SK-N-SH (cell line): Measurements from ENCODE around the gene ASIC3. TPM values are rescaled to one million over a fixed set of nuclear protein-coding genes. Genes with fewer than 3 reads are reported as not detected.

Experiments used
- CTCF ChIA-PET: fragments of 300-600, 350-600 bp; formaldehyde crosslinking; extraction: SDS; loops from one replicate; lab custom pipeline; 2021; lab: Yijun Ruan, JAX
- POLR2A ChIA-PET: fragments of 350-600 bp; sonication (Branson Sonifier 250); formaldehyde crosslinking; extraction: SDS; loops from one replicate; lab custom pipeline; 2020; ENCODE audit warnings: antibody characterized with exemption, inconsistent platforms; lab: Yijun Ruan, JAX
- DNase-seq: peaks from one replicate; pipeline ENCODE4 v3.0.0; 2012
- H2AFZ ChIP-seq: fragments of 200-600 bp; sonication (generic); 2 replicates; pipeline ENCODE4 v1.8.1; 2016; ENCODE audit warnings: antibody characterized with exemption, mild to moderate bottlenecking, low read depth
- H3F3A ChIP-seq: fragments of 200-600 bp; sonication (generic); replicated peaks from 2 replicates; pipeline ENCODE3; 2016; ENCODE audit warnings: antibody characterized with exemption, mild to moderate bottlenecking; ENCODE audit not compliant: insufficient read depth
- H3K27ac ChIP-seq, 2 experiments: fragments of 200-500 bp in 1 of 2; fragments of 200-600 bp in 1 of 2; sonication (Bioruptor generic) in 1 of 2; sonication (generic), shearing (Covaris generic) in 1 of 2; 2 replicates each; pipeline versions ENCODE4 v1.5.1 to v1.6.1; 2014 to 2016; ENCODE audit warnings: low read depth in 2 of 2, inconsistent platforms in 1 of 2, low read length in 1 of 2, mild to moderate bottlenecking in 1 of 2, mixed read lengths in 1 of 2
- H3K27me3 ChIP-seq: fragments of 200-600 bp; sonication (generic), shearing (Covaris generic); 2 replicates; pipeline ENCODE4 v1.6.1; 2016; ENCODE audit warnings: mixed run types; ENCODE audit not compliant: insufficient read depth
- H3K36me3 ChIP-seq, 2 experiments: fragments of 200-500 bp in 1 of 2; fragments of 200-600 bp in 1 of 2; sonication (Bioruptor generic) in 1 of 2; sonication (generic) in 1 of 2; replicated peaks in 1 of 2; 2 replicates each; pipeline versions ENCODE3 to v1.5.1; 2014 to 2016; ENCODE audit warnings: low read length in 1 of 2, mild to moderate bottlenecking in 1 of 2; ENCODE audit not compliant: insufficient read depth in 2 of 2, control insufficient read depth in 1 of 2
- H3K4me1 ChIP-seq, 2 experiments: fragments of 200-500 bp in 1 of 2; fragments of 200-600 bp in 1 of 2; sonication (Bioruptor generic) in 1 of 2; sonication (generic), shearing (Covaris generic) in 1 of 2; 2 replicates each; pipeline versions ENCODE4 v1.5.1 to v1.6.1; 2014 to 2016; ENCODE audit warnings: low read depth in 1 of 2, low read length in 1 of 2, mixed run types in 1 of 2; ENCODE audit not compliant: insufficient read depth in 2 of 2, control insufficient read depth in 1 of 2
- H3K4me2 ChIP-seq: fragments of 200-600 bp; sonication (generic), shearing (Covaris generic); 2 replicates; pipeline ENCODE4 v1.6.1; 2017; ENCODE audit warnings: mixed run types
- H3K4me3 ChIP-seq, 2 experiments: fragments of 200-500 bp in 1 of 2; fragments of 200-600 bp in 1 of 2; sonication (Bioruptor generic) in 1 of 2; sonication (generic), shearing (Covaris generic) in 1 of 2; 2 replicates each; pipeline versions ENCODE4 v1.5.1 to v1.8.1; 2014 to 2016; ENCODE audit warnings: low read depth in 2 of 2, inconsistent platforms in 1 of 2, low read length in 1 of 2, mild to moderate bottlenecking in 1 of 2, mixed read lengths in 1 of 2, moderate library complexity in 1 of 2
- H3K79me2 ChIP-seq: fragments of 200-600 bp; sonication (generic); 2 replicates; pipeline ENCODE4 v1.8.1; 2017; ENCODE audit warnings: mild to moderate bottlenecking; ENCODE audit not compliant: insufficient read depth
- H3K9ac ChIP-seq: fragments of 200-600 bp; sonication (generic); 2 replicates; pipeline ENCODE4 v1.6.1; 2017; ENCODE audit warnings: mixed run types
- H3K9me2 ChIP-seq: fragments of 200-600 bp; sonication (generic); 2 replicates; pipeline ENCODE4 v1.6.1; 2017; ENCODE audit warnings: mixed run types
- H3K9me3 ChIP-seq: fragments of 200-600 bp; sonication (generic); 2 replicates; pipeline ENCODE4 v1.6.1; 2017; ENCODE audit warnings: mixed run types, mild to moderate bottlenecking, moderate library complexity
- H4K20me1 ChIP-seq: fragments of 200-600 bp; sonication (generic); 2 replicates; pipeline ENCODE4 v1.6.1; 2017; ENCODE audit warnings: mild to moderate bottlenecking, mixed run types; ENCODE audit not compliant: insufficient read depth
- CHD2 ChIP-seq: fragments of 150-350 bp; IDR thresholded peaks from 2 replicates; pipeline ENCODE4 v1.6.1; 2018; ENCODE audit warnings: low read length; ENCODE audit not compliant: partially characterized antibody
- EZH2phosphoT487 ChIP-seq: fragments of 200-600 bp; sonication (generic); IDR thresholded peaks from 2 replicates; pipeline ENCODE4 v1.6.1; 2017; ENCODE audit warnings: low read depth, mixed run types, mild to moderate bottlenecking, antibody characterized with exemption, moderate library complexity, borderline replicate concordance
- FOSL2 ChIP-seq: IDR thresholded peaks from 2 replicates; pipeline ENCODE4 v1.4.0; 2012; ENCODE audit warnings: low read depth, mild to moderate bottlenecking, moderate library complexity, borderline replicate concordance
- FOXM1 ChIP-seq: IDR thresholded peaks from 2 replicates; pipeline ENCODE4 v1.4.0; 2012; ENCODE audit warnings: low read depth, mild to moderate bottlenecking
- GABPA ChIP-seq: IDR thresholded peaks from 2 replicates; pipeline ENCODE4 v1.4.0; 2012; ENCODE audit warnings: low read depth, mild to moderate bottlenecking
- GATA2 ChIP-seq: sonication (generic); formaldehyde crosslinking; IDR thresholded peaks from 2 replicates; pipeline ENCODE4 v1.5.0; 2020; ENCODE audit warnings: mild to moderate bottlenecking, missing genetic modification reagents
- MEF2A ChIP-seq: IDR thresholded peaks from 2 replicates; pipeline ENCODE4 v1.4.0; 2012; ENCODE audit warnings: low read depth, borderline replicate concordance
- NFIC ChIP-seq: IDR thresholded peaks from 2 replicates; pipeline ENCODE4 v1.4.0; 2012; ENCODE audit warnings: borderline replicate concordance
- NRF1 ChIP-seq: IDR thresholded peaks from 2 replicates; pipeline ENCODE4 v1.6.1; 2012; ENCODE audit warnings: low read depth, mild to moderate bottlenecking, low read length
- POLR2AphosphoS5 ChIP-seq: IDR thresholded peaks from 2 replicates; pipeline ENCODE4 v1.6.1; 2012; ENCODE audit warnings: low read depth, low read length
- RCOR1 ChIP-seq: fragments of 150-350 bp; IDR thresholded peaks from 2 replicates; pipeline ENCODE4 v1.6.1; 2017; ENCODE audit warnings: antibody characterized with exemption, low read length
- RFX5 ChIP-seq: IDR thresholded peaks from 2 replicates; pipeline ENCODE4 v1.6.1; 2012; ENCODE audit warnings: mild to moderate bottlenecking, improper control_type of control experiment, low read length
- RXRA ChIP-seq: IDR thresholded peaks from 2 replicates; pipeline ENCODE4 v1.4.0; 2012; ENCODE audit warnings: low read depth, mild to moderate bottlenecking, borderline replicate concordance
- SIN3A ChIP-seq: IDR thresholded peaks from 2 replicates; pipeline ENCODE4 v1.6.1; 2012; ENCODE audit warnings: low read depth, mild to moderate bottlenecking, low read length, moderate library complexity, borderline replicate concordance
- SMC3 ChIP-seq: IDR thresholded peaks from 2 replicates; pipeline ENCODE4 v1.6.1; 2012; ENCODE audit warnings: low read depth, low read length, improper control_type of control experiment
- TAF1 ChIP-seq: IDR thresholded peaks from 2 replicates; pipeline ENCODE4 v1.6.1; 2012; ENCODE audit warnings: low read depth, mild to moderate bottlenecking, low read length, moderate library complexity, borderline replicate concordance
- TEAD4 ChIP-seq: IDR thresholded peaks from 2 replicates; pipeline ENCODE4 v1.4.0; 2012; ENCODE audit warnings: mild to moderate bottlenecking, borderline replicate concordance; ENCODE audit not compliant: insufficient read depth
- YY1 ChIP-seq: IDR thresholded peaks from 2 replicates; pipeline ENCODE4 v1.4.0; 2012; ENCODE audit warnings: low read depth, mild to moderate bottlenecking
- ZBTB33 ChIP-seq: IDR thresholded peaks from 2 replicates; pipeline ENCODE4 v1.4.0; 2012; ENCODE audit warnings: low read depth, borderline replicate concordance
- WGBS: methylation state at CpG from one replicate; pipeline ENCODE4 v1.1.6; 2017; ENCODE audit warnings: low lambda C conversion rate; 5-methylcytosine and 5-hydroxymethylcytosine counted together
- polyA plus RNA-seq, 3 experiments: library from polyadenylated mRNA; depleted of rRNA; stranded (reverse); fragments of >200 nt; gene quantifications; 2 replicates each; pipeline ENCODE4 v1.2.3, GENCODE V29; 2012
- TF ChIP-seq, protein P1 (sequence below): IDR thresholded peaks from 2 replicates; pipeline ENCODE4 v1.4.0; 2012; ENCODE audit warnings: low read depth, borderline replicate concordance
- TF ChIP-seq, protein P2 (sequence below): IDR thresholded peaks from 2 replicates; pipeline ENCODE4; 2012
- TF ChIP-seq, protein P3 (sequence below): IDR thresholded peaks from 2 replicates; pipeline ENCODE4 v1.4.0; 2012; ENCODE audit warnings: low read depth

ASIC3 gene
- polyA plus RNA-seq, 1 of the 3 experiments (the other 2 are of a cell fraction), result 4.5 TPM

DNA sequence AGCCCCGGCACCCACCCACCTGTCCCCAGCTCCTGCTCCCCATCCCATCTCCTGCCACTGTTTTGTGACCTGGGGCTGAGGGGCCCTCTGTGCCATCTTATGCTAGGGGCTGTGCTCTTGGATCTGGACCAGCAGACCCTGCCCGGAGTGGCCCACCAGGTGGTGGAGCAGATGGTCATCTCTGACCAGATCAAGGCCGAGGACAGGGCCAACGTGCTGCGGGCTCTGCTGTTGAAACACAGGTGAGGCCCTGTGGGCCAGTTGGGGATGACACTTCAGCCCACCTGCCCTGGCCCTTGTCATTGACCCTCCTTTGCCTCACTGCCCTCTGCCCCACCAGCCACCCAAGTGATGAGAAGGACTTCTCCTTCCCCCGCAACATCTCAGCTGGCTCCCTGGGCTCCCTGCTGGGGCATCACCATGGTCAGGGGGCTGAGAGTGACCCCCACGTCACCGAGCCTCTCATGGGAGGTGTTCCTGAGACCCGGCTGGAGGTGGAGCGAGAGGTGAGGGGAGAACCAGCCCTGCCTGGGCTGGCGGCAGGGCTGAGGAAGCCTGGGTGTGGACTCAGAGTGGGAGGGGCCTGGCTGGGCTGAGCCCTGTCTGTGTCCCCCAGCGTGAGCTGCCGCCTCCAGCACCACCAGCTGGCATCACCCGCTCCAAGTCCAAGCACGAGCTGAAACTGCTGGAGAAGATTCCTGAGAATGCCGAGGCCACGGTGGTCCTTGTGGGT, 21.7 kb downstream of the ASIC3 start:
- TF ChIP-seq, protein P1, sequence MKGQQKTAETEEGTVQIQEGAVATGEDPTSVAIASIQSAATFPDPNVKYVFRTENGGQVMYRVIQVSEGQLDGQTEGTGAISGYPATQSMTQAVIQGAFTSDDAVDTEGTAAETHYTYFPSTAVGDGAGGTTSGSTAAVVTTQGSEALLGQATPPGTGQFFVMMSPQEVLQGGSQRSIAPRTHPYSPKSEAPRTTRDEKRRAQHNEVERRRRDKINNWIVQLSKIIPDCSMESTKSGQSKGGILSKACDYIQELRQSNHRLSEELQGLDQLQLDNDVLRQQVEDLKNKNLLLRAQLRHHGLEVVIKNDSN, result no peak
- TF ChIP-seq MEF2A (no peak), FOXM1 (no peak), FOSL2 (no peak), EZH2phosphoT487 (no peak), RCOR1 (no peak), POLR2AphosphoS5 (no peak), NRF1 (no peak)
- no peak overlapping the region for H3K9ac ChIP-seq
- 97% methylated on average over 14 of the region's 17 CpGs for WGBS
- H3K27ac ChIP-seq, result no peak overlapping the region
- DNase-seq, result no peak
- H3K9me2 ChIP-seq, result no peaks in the 10 kb centered on the region
- ChIA-PET CTCF (interaction anchor here (1.0 to 12.2 kb wide), 4 partner anchors 8 to 52 kb away, joined by 3 to 77 read pairs (median 14); partner anchors contain the start of genes CDK5 and SLC4A2), POLR2A (interaction anchor here (1.0 kb wide), 1 partner anchor 11 kb away, joined by 3 read pairs; the partner anchor contains the start of gene FASTK)
- H3K4me1 ChIP-seq, result no peaks in the 10 kb centered on the region; a peak in 2 of 4 replicates
- H3K4me2 ChIP-seq, result no peak overlapping the region
- H3K9me3 ChIP-seq, result no peaks in the 10 kb centered on the region
- peaks cover 17% of the 10 kb centered on the region for H3F3A ChIP-seq
- H2AFZ ChIP-seq, result no peak overlapping the region
- no peaks in the 10 kb centered on the region for H3K27me3 ChIP-seq
- H3K36me3 ChIP-seq, result peaks cover 60 to 86% of the 10 kb centered on the region in 2 experiments
- H4K20me1 ChIP-seq, result no peaks in the 10 kb centered on the region
- no peak overlapping the region for H3K4me3 ChIP-seq
- H3K79me2 ChIP-seq, result peaks cover 30% of the 10 kb centered on the region; the same call in 1 of the 2 replicates

GRCh38 chr7:151070574-151070960, 22.2 kb downstream of the ASIC3 start:
- H3K36me3 ChIP-seq, result peaks cover 59 to 85% of the 10 kb centered on the region in 2 experiments

More at GRCh38 chr7:151070574-151070960, 22.2 kb downstream of the ASIC3 start:
- H3K9me2 ChIP-seq, result no peaks in the 10 kb centered on the region
- H4K20me1 ChIP-seq, result no peaks in the 10 kb centered on the region
- TF ChIP-seq TEAD4 (no peak), GATA2 (CRISPR knock-in tag) (no peak), RFX5 (no peak), TAF1 (no peak), YY1 (no peak), NRF1 (no peak), ZBTB33 (no peak), SIN3A (no peak), RXRA (no peak), FOSL2 (no peak), GABPA (no peak), SMC3 (no peak), EZH2phosphoT487 (no peak), POLR2AphosphoS5 (no peak), NFIC (no peak), CHD2 (no peak)
- TF ChIP-seq, protein P2, sequence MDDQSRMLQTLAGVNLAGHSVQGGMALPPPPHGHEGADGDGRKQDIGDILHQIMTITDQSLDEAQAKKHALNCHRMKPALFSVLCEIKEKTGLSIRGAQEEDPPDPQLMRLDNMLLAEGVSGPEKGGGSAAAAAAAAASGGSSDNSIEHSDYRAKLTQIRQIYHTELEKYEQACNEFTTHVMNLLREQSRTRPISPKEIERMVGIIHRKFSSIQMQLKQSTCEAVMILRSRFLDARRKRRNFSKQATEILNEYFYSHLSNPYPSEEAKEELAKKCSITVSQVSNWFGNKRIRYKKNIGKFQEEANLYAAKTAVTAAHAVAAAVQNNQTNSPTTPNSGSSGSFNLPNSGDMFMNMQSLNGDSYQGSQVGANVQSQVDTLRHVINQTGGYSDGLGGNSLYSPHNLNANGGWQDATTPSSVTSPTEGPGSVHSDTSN, result no peak
- TF ChIP-seq, protein P3, sequence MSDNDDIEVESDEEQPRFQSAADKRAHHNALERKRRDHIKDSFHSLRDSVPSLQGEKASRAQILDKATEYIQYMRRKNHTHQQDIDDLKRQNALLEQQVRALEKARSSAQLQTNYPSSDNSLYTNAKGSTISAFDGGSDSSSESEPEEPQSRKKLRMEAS, result no peak
- TF ChIP-seq, protein P1, result no peak
- no peaks in the 10 kb centered on the region for H3K9me3 ChIP-seq
- no peak overlapping the region for H2AFZ ChIP-seq
- H3K4me1 ChIP-seq, result no peaks in the 10 kb centered on the region; a peak in 1 of 4 replicates
- no peak overlapping the region for H3K27ac ChIP-seq
- ChIA-PET CTCF (interaction anchor here (1.0 to 12.2 kb wide), 2 partner anchors 12 to 53 kb away, joined by 3 to 77 read pairs; partner anchors contain the start of genes CDK5 and SLC4A2), POLR2A (interaction anchor here (1.0 kb wide), 1 partner anchor 10 kb away, joined by 3 read pairs; the partner anchor contains the start of gene FASTK)
- WGBS, result 94% methylated on average over 13 of the region's 15 CpGs
- H3K4me3 ChIP-seq, result no peak overlapping the region
- no peaks in the 10 kb centered on the region for H3K27me3 ChIP-seq
- H3K4me2 ChIP-seq, result no peak overlapping the region
- peaks cover 24% of the 10 kb centered on the region; the same call in 1 of the 2 replicates for H3K79me2 ChIP-seq
- H3K9ac ChIP-seq, result no peak overlapping the region
- DNase-seq, result no peak
- peaks cover 21% of the 10 kb centered on the region for H3F3A ChIP-seq
